ENCODE results near the gene TRAPPC11.
A peak's percentile ranks its signal among the peaks of the same experiment; 100 is the strongest.

The TRAPPC11 gene

DNA sequence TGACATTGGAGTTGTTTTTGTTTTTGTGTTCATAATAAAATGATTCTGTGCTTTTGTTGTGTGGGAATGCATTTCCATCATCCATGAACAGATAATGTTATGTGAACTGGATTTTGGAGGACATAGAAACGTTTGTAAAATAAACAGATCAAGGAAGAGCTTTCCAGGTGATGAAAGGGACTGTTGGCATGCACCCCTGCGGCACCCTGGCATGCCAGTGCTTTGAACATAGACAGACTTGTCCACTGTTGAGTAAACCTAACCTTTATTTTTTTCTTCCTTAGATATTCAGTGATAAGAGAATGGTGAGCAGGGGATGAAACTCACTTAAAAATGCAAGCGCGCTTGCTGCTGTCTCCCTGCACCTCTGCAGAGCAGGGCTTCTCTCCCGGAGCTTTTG, 59.8 kb downstream of the TRAPPC11 start:
- TF ChIP-seq NFIC (IDR thresholded peaks at IDR 0.05) (0 out of 2 replicates have a peak, but pooled peaks have one; percentile 9), ZBTB7A (IDR thresholded peaks at IDR 0.05; ENCODE audit: low read depth) (no peak)

DNA sequence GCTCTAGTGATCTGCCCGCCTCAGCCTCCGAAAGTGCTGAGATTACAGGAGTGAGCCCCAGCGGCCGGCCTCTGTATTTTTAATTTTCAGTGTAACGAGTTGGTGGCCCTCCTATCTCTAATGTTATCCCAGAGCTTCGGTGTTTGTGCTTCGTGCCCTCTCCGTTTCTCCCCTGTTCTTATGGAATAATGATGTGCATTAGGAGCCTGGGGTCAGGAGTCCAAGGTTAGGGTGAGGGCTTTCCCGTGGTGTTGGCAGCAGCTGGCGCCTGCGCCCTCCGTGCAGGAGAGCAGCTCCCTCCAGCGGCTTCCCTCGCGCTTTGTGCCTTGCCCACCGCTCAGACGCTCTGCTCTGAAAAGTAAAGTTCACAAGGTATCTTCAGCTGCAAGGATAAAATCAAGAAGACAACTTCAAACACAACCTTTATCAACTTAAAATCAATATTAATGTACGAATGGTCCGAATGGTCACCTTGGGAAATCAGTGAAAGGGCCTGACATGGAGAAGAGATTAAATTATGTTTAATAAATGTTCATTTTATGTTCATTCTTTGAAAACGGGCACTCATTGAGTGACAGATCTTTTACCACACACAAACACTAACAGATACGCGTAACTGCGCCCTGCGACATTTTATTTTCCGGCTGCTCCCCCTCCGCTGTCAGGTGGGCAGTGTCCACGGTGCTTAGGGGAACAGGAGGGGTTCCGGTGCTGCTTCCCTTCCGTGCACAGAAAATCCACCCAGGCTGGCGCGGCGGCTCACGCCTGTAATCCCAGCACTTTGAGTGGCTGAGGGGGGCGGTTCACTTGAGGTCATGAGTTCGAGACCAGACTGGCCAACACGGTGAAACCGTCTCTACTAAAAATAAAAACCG, 62.4 kb downstream of the TRAPPC11 start:
- TF ChIP-seq CEBPB (IDR thresholded peaks at IDR 0.05) (no peak), TCF12 (IDR thresholded peaks at IDR 0.05; ENCODE audit: low read depth) (no peak)
- TF ChIP-seq, protein P1, sequence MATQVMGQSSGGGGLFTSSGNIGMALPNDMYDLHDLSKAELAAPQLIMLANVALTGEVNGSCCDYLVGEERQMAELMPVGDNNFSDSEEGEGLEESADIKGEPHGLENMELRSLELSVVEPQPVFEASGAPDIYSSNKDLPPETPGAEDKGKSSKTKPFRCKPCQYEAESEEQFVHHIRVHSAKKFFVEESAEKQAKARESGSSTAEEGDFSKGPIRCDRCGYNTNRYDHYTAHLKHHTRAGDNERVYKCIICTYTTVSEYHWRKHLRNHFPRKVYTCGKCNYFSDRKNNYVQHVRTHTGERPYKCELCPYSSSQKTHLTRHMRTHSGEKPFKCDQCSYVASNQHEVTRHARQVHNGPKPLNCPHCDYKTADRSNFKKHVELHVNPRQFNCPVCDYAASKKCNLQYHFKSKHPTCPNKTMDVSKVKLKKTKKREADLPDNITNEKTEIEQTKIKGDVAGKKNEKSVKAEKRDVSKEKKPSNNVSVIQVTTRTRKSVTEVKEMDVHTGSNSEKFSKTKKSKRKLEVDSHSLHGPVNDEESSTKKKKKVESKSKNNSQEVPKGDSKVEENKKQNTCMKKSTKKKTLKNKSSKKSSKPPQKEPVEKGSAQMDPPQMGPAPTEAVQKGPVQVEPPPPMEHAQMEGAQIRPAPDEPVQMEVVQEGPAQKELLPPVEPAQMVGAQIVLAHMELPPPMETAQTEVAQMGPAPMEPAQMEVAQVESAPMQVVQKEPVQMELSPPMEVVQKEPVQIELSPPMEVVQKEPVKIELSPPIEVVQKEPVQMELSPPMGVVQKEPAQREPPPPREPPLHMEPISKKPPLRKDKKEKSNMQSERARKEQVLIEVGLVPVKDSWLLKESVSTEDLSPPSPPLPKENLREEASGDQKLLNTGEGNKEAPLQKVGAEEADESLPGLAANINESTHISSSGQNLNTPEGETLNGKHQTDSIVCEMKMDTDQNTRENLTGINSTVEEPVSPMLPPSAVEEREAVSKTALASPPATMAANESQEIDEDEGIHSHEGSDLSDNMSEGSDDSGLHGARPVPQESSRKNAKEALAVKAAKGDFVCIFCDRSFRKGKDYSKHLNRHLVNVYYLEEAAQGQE (IDR thresholded peaks at IDR 0.05; ENCODE audit: low read depth) = no peak

DNA sequence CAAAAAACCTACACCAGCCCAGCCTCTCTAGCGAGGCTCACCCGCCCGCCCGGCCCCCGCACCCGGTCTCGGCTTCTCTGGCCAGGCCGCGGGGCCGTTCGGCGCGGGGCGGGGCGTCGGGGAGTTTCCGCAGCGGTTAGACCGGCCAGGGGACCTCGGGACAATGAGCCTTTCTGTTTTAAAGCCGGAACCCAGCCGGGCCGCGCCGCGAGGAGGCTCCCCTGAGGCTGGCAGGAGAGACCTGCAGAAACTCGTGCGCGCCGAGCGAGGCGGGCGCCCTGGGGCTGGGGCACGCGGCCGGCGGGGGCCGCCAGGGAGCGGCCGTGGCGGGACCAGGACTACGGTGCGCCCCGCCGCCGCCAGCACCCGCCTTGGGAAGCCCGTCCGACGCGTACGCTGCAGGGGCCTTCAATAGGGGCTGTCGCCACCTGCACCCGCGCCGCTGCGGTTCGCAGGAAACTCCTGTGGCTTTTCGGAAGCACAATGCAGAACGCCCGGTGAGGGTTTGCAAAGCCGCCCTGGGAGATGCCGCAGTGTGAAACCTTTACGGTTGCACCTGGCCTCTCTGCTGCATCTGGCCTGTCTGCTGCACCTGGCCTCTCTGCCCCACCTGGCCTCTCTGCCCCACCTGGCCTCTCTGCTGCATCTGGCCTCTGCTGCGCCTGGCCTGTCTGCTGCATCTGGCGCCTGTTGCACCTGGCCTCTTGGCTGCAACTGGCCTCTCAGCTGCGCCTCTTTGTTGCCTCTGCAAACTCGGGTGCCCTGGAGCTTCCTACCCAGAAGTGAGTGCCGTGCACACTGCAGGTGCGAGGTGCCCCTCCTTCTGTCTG, 63.9 kb downstream of the TRAPPC11 start:
- TF ChIP-seq EP300 (IDR thresholded peaks at IDR 0.05; ENCODE audit: borderline replicate concordance) (0 out of 2 replicates have a peak, but pooled peaks have one; percentile 68), CREB1 (IDR thresholded peaks at IDR 0.05; ENCODE audit: low read depth) (no peak), TCF12 (IDR thresholded peaks at IDR 0.05; ENCODE audit: low read depth) (peak; percentile 100), NFIC (IDR thresholded peaks at IDR 0.05) (peak; percentile 44; the same call in 1 of the 2 replicates), TEAD4 (IDR thresholded peaks at IDR 0.05) (0 out of 2 replicates have a peak, but pooled peaks have one; percentile 41), CEBPB (IDR thresholded peaks at IDR 0.05) (no peak), FOXM1 (IDR thresholded peaks at IDR 0.05; ENCODE audit: borderline replicate concordance, low read depth) (peak; percentile 36; the same call in 1 of the 2 replicates), YY1 (IDR thresholded peaks at IDR 0.05; ENCODE audit: low read depth) (0 out of 2 replicates have a peak, but pooled peaks have one; percentile 33), RAD21 (IDR thresholded peaks at IDR 0.05; ENCODE audit: low read depth) (peak; percentile 18; the same call in 1 of the 2 replicates), EGR1 (IDR thresholded peaks at IDR 0.05) (0 out of 2 replicates have a peak, but pooled peaks have one; percentile 5), ZBTB7A (IDR thresholded peaks at IDR 0.05; ENCODE audit: low read depth) (no peak), TAF1 (IDR thresholded peaks at IDR 0.05; ENCODE audit: low read depth) (peak; percentile 40; the same call in 1 of the 2 replicates)
- TF ChIP-seq, protein P2, sequence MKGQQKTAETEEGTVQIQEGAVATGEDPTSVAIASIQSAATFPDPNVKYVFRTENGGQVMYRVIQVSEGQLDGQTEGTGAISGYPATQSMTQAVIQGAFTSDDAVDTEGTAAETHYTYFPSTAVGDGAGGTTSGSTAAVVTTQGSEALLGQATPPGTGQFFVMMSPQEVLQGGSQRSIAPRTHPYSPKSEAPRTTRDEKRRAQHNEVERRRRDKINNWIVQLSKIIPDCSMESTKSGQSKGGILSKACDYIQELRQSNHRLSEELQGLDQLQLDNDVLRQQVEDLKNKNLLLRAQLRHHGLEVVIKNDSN (IDR thresholded peaks at IDR 0.05) = 0 out of 2 replicates have a peak, but pooled peaks have one; percentile 26
- TF ChIP-seq, protein P3, sequence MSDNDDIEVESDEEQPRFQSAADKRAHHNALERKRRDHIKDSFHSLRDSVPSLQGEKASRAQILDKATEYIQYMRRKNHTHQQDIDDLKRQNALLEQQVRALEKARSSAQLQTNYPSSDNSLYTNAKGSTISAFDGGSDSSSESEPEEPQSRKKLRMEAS (IDR thresholded peaks at IDR 0.05) = no peak; the same call in none of the 2 replicates
- TF ChIP-seq, protein P1 (IDR thresholded peaks at IDR 0.05; ENCODE audit: low read depth) = no peak

DNA sequence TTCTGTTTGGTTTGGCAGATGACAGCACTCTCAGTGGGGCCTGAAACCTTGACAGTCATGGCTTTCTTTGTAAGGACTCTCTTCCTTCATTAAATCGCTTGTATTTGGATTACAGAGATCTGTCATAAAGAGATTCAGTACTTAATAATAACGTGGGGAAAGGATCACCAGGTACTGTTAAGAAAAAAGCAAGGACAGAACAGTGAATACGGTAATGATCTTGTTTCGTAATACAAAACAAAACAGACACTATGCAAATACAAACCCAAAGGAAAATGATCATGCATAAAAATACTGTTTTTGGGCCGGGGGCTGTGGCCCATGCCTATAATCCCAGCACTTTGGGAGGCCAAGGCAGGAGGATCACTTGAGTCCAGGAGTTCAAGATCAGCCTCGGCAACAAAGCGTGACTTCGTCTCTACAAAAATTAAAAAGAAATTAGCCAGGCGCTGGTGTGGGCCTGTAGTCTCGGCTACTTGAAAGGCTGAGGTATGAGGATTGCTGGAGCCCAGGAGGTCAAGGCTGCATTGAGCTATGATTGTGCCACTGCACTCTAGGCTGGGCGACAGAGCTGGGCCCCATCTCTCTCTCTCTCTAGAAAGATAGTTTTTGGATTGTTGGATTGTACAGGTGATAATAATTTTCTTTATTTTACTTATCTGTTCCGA, 64.6 kb downstream of the TRAPPC11 start:
- no peak for TF ChIP-seq CEBPB (IDR thresholded peaks at IDR 0.05)
- no peak for TF ChIP-seq EP300 (IDR thresholded peaks at IDR 0.05; ENCODE audit: borderline replicate concordance)
- TF ChIP-seq TEAD4 (IDR thresholded peaks at IDR 0.05) = no peak
- no peak for TF ChIP-seq TAF1 (IDR thresholded peaks at IDR 0.05; ENCODE audit: low read depth)
- no peak for TF ChIP-seq TCF12 (IDR thresholded peaks at IDR 0.05; ENCODE audit: low read depth)

DNA sequence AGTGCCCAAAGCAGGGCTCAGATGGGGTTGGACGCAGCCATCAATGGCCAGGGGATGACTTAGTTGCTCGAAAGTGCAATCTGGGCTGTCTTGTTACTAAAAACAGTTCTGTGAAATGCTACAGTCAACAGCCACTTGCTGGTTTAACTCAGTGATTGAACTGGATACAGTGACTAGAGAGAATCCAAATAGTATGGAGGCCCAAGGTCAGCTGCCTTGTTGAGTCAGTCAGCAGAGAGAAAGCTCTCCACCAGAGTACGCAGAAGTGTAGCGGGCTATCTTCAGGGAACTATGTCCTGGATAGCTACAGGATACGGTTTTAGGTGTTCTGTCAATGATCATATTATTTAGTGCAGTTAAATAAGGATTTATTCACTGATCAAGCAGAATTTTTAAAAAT, 68.4 kb downstream of the TRAPPC11 start:
- no peak for TF ChIP-seq FOXM1 (IDR thresholded peaks at IDR 0.05; ENCODE audit: borderline replicate concordance, low read depth)
